EL (cell line): Measurements from ENCODE around the gene NCOA3.
A peak's percentile ranks its signal among the peaks of the same experiment; 100 is the strongest.
"Not testable (repeated sequence)": the region's sequence is repeated elsewhere in the genome, so short reads cannot be mapped to it uniquely, and the experiment has no call there.

Source experiments
- DNase-seq: peaks from one replicate; pipeline ENCODE4 v3.0.0-alpha.2; 2016

NCOA3 gene

DNA sequence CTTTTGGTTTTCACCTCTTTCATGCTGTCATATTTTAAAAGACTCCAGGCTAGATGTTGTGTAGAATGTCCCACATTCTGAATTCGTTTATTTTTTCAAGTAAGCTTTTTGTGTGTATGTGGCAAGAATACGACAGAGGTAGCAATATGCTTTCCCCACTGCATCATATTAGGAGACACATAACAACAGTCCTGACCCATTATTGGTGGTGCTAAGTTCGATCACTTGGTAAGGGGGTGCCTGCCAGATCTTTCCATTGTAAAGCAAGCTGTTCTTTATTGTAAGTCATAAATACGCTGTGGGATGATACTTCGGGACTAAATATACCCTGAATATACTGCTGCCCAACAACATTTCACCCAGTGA is 588 bp upstream of the NCOA3 start:
- no peak for DNase-seq

DNA sequence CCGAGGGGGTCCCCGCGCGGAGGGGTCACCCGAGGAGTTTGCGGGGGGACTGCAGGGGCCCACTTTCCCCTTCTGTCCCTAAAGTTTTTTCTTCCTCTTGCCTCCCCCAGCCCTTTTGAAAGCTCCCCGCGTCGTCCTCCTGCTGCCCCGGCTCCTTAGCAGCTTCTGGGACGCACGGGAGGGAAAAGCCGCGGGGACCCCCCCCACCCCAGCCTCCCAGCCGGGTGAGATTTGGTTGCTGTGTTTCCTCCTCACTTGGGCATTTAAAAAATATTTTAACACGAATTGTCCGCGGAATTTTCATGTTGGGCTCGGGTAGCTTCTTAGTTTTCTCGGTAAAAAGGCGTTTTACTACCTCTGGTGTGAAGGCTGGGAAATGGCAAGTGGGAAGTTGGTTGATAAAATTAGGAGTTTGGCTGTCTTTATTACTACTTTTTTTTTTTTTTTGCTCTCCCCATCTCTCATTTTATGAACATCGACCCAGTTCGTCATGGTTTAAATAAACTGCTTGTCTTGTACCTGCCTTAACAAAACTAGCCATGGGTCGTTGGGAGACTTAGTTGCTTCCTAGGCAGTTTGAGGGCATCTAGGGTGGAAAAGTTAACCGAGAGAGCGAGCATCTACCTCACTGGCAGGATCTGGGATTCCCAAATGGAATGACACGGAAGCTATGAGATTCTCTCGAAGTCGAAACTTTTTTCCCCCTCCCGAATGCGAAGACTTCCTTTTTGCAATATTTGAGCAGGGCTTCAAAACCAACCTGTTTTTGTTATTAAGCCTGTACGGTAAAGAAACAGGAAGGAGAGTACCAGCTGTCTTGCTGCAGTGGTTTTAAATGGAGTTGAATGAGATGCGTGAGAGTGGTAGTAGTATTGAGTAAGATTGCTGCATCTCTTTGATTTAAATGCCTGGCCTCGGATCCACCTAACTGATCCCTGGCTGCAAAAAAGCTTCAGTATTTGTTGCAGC is 868 bp downstream of the NCOA3 start:
- DNase-seq, result peak; percentile 59

GRCh38 chr20:47503685-47504084 is 2.0 kb downstream of the NCOA3 start:
- DNase-seq, result no peak

DNA sequence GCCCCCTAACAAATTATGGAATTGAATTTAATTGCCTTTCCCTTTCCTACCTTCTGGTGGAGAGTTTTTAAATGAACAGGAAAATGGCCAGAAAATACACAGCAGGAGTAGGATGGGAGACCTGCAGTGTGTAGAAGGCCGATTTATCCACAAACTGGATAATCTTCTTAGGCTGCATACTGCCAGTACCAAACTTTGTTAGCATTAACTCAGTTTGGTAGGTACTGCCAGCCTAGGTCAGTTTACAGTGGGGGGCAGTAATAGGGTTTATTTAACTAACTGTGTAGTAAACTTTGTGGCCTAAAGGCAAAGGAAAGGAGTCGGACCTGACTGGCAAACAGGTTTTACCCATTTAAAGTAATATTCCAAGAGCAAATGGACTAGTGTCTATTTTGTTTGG is 4.6 kb downstream of the NCOA3 start:
- DNase-seq, result no peak

DNA sequence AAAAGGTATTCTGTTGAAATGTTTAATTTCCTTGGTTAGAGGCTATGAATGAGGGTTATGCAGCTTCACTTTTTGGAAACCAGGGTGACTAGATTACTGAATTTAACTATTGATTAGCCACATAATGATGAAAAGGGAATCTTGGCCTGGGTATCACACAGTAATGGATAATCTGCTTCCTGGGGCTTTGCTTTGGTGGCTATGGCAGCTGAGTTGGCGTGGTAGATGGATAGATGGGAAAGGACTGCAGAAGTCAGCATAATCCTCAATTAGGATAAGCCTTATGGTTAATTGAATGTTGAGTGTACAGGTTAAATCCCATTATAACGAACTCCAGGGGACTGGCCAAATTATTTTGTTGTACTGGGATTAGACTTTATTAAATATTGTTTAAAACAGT is 5.2 kb downstream of the NCOA3 start:
- no peak for DNase-seq

- not testable (repeated sequence) for DNase-seq
Observed at GRCh38 chr20:47507275-47507981, 5.7 kb downstream of the NCOA3 start.

GRCh38 chr20:47508278-47508677 is 6.6 kb downstream of the NCOA3 start:
- no peak for DNase-seq

DNA sequence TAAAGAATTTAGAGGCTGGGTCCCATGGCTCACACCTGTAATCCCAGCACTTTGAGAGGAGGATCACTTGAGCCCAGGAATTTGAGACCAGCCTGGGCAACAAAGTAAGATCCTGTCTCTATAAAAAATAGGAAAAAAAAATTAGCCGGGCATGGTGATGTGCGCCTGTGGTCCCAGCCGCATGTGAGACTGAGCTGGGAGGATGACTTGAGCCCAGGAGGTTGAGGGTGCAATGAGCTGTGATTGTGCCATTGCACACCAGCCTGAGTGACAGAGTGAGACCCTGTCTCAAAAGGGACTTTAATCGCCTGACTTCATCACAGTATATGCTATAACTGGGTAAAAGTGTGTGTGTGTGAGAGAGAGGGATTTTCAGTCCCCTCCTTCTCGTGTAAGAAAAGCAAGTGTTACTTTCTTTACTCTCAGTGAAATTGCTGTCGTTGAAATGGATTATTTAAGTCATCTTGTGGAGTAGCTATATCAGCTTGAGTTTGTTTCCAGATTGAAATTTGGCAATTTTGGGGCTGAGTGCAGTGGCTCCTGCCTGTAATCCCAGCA is 7.5 kb downstream of the NCOA3 start:
- no peak for DNase-seq

DNA sequence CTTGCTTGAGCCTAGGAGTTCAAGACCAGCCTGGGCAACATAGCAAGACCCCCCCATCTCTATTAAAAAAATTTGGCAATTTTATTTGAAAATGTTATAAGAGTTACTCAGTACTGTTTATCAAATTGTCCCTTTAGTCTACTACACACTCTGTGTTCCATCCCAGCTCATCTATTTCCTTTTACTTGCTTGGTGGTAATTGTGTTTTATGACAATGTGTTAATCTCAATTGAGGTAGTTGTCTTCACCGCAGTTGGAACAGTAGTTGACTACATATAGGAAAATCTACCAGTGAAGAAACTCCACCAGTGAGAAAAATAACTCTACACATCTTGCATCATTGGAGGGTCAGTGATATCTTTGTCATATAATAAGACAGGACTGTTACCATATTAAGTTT is 8.0 kb downstream of the NCOA3 start:
- no peak for DNase-seq

GRCh38 chr20:47515843-47516242 is 14.2 kb downstream of the NCOA3 start:
- DNase-seq, result no peak

DNA sequence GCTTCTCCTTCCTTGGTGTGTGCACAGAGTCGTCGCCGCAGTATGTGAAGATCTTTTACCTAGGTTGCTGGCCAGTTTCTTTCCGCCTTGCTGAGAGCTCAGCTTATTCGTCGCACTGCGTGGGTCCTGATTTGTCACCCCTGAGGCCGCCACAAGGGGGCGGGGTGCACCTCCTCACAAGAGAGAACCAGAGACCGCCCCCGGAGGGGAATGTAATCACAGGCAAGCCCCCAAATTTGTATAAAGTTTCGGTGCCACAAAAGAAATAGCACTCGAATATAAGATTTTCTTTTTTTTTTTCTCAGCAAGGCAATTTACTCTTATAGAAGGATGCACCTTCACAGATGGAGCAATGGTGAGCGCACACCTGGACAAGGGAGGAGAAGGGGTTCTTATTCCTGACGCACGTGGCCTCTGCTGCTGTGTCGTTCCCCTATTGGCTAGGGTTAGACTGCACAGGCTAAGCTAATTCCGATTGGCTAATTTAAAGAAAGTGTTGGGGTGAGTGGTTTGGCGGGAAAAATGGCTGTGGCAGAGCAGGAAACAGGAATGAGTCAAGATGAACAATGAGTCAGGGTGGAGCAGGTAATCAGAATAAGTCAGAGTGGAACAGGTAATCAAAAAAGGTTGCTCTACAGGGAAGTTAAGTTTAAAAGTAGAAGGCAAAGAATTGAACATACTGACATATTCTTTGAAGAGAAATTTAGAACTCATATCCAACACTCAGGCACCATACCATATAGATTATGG is 19.5 kb downstream of the NCOA3 start:
- DNase-seq, result no peak

- DNase-seq, result no peak
Observed at GRCh38 chr20:47524015-47524784, 22.5 kb downstream of the NCOA3 start.

GRCh38 chr20:47527004-47527800 is 25.5 kb downstream of the NCOA3 start:
- DNase-seq, result no peak

DNA sequence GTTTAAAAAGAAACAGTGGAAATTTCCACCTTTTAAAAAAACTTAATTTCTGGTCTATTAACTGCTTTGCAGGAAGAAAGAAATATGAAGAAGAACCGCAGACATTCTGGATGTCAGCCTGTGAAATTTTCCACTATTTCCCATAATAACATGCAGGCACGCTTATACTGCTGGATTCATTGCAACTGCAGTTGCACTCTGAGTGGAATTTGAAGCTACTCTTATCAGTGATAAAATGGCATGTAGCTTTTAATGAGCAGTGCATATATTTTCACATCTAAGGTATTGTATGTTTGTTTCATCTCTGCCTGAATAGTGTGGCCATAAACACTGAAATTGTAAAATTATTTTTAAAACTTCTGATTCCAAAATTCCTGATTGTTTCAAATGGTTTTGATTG is 28.2 kb downstream of the NCOA3 start:
- DNase-seq, result no peak

- DNase-seq, result no peak
Observed at GRCh38 chr20:47531458-47531857, 29.8 kb downstream of the NCOA3 start.

DNA sequence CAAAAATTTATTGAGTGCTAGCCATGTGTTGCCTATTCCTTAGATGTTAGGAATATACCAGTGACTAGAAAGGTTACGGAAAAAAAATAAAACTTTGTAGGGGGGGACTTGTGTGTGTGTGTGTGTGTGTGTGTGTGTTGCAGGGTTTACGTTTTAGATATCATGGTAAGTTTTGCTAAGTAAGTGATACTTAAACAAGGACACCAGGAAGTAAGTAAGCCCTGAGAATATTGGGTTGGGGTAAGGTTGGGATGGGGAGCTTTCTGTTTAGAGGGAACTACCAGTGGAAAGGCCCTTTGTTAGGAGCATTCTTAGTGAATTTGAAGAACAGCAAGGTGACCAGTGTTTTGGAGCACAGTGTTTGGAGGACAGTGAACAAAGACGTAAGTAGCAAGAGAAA is 30.3 kb downstream of the NCOA3 start:
- no peak for DNase-seq

DNA sequence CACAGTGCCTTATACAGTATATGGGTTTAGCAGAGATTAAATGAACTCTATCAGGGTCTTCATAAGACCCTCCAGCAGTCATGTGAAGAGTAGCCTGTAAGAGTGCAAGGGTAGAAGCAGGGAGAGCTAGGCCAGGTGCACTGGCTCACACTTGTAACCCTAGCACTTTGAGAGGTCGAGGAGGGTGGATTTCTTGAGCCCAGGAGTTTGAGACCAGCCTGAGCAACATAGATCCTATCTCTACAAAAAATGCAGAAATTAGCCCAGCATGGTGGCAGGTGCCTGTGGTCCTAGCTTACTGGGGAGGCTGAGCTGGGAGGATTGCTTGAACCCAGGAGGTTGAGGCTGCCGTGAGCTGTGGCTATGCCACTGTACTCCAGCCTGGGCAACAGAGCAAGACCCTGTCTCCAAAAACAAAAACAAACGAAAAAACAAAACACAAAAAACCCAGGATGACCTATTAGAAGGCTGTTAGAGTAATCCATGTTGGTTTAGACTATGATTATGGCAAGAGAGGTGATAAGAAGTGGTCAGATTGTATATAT is 31.9 kb downstream of the NCOA3 start:
- DNase-seq, result no peak

GRCh38 chr20:47534405-47534804 is 32.7 kb downstream of the NCOA3 start:
- no peak for DNase-seq

DNA sequence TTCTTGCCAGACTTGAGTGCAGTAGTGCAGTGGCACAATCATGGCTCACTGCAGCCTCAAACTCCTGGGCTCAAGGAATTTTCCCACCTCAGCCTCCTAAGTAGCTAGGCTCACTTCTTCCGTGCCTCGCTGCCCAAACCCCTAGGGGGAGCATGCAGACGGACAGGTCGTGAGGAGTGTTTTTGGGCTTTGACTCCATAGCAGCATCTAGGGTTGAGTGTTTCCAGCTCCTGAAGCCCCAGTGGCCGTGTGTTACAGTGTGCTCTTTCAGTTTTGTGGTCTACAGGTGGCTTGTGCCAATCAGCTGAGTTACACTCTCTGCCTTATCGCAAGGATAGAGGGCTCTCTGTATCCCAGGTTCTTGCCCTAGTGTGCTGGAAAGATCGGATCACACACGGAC is 33.4 kb downstream of the NCOA3 start:
- no peak for DNase-seq

GRCh38 chr20:47535994-47536393 is 34.3 kb downstream of the NCOA3 start:
- DNase-seq, result no peak
